ENCODE results near the gene IGSF22. TPM values are rescaled to one million over a fixed set of nuclear protein-coding genes. Genes with fewer than 3 reads are reported as not detected.

Gene IGSF22
- total and polyA plus RNA-seq, 9 of the 15 experiments (the other 6 are each of a cell fraction or from before 2014, with no cell fraction given): not detected

DNA sequence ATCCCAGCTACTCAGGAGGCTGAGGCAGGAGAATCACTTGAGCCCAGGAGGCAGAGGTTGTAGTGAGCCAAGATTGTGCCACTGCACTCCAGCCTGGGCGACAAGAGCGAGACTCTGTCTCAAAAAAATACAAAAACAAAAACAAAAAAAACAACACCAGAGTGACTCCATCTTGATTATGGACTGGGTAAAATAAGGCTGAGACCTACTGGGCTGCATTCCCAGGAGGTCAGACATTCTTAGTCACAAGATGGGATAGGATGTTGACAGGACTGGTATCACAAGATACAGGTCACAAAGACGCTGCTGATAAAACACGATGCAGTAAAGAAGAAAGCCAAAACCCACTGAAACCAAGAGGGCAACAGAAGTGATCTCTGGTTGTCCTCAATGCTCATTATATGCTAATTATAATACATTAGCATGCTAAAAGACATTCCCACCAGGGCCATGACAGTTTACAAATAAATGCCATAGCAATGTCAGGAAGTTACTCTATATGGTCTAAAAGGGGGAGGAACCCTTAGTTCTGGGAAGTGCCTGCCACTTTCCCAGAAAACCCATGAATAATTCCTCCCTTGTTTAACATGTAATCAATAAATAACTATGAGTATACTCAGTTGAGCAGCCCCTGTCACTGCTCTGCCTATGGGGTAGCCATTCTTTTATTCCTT, 34.4 kb downstream of the IGSF22 start (continued):
- TF ChIP-seq NR4A1 (CRISPR knock-in tag; IDR thresholded peaks at IDR 0.05) (0 out of 2 replicates have a peak, but pooled peaks have one; percentile 56), NR4A1 (tag; IDR thresholded peaks at IDR 0.05) (peak; percentile 99), SMAD4 (CRISPR knock-in tag; conservative IDR thresholded peaks at IDR 0.05) (peak; percentile 95), ZNF444 (CRISPR knock-in tag; IDR thresholded peaks at IDR 0.05) (peak; percentile 73; the same call in 1 of the 2 replicates), MAFG (tag; conservative IDR thresholded peaks at IDR 0.05) (peak; percentile 5; the same call in 1 of the 2 replicates), L3MBTL2 (IDR thresholded peaks at IDR 0.05) (peak; percentile 17; the same call in 1 of the 2 replicates), HSF4 (CRISPR knock-in tag; IDR thresholded peaks at IDR 0.05; ENCODE audit: borderline replicate concordance) (peak; percentile 83; the same call in 1 of the 2 replicates)
- TF ChIP-seq, protein P1, sequence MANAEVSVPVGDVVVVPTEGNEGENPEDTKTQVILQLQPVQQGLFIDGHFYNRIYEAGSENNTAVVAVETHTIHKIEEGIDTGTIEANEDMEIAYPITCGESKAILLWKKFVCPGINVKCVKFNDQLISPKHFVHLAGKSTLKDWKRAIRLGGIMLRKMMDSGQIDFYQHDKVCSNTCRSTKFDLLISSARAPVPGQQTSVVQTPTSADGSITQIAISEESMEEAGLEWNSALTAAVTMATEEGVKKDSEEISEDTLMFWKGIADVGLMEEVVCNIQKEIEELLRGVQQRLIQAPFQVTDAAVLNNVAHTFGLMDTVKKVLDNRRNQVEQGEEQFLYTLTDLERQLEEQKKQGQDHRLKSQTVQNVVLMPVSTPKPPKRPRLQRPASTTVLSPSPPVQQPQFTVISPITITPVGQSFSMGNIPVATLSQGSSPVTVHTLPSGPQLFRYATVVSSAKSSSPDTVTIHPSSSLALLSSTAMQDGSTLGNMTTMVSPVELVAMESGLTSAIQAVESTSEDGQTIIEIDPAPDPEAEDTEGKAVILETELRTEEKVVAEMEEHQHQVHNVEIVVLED (CRISPR knock-in tag; IDR thresholded peaks at IDR 0.05): peak; percentile 44; the same call in 1 of the 2 replicates
- TF ChIP-seq, protein P2, sequence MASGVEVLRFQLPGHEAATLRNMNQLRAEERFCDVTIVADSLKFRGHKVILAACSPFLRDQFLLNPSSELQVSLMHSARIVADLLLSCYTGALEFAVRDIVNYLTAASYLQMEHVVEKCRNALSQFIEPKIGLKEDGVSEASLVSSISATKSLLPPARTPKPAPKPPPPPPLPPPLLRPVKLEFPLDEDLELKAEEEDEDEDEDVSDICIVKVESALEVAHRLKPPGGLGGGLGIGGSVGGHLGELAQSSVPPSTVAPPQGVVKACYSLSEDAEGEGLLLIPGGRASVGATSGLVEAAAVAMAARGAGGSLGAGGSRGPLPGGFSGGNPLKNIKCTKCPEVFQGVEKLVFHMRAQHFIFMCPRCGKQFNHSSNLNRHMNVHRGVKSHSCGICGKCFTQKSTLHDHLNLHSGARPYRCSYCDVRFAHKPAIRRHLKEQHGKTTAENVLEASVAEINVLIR (CRISPR knock-in tag; IDR thresholded peaks at IDR 0.05): peak; percentile 69
- TF ChIP-seq, protein P3, sequence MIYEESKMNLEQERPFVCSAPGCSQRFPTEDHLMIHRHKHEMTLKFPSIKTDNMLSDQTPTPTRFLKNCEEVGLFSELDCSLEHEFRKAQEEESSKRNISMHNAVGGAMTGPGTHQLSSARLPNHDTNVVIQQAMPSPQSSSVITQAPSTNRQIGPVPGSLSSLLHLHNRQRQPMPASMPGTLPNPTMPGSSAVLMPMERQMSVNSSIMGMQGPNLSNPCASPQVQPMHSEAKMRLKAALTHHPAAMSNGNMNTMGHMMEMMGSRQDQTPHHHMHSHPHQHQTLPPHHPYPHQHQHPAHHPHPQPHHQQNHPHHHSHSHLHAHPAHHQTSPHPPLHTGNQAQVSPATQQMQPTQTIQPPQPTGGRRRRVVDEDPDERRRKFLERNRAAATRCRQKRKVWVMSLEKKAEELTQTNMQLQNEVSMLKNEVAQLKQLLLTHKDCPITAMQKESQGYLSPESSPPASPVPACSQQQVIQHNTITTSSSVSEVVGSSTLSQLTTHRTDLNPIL (CRISPR knock-in tag; IDR thresholded peaks at IDR 0.05): 0 out of 2 replicates have a peak, but pooled peaks have one; percentile 74
- TF ChIP-seq, protein P4, sequence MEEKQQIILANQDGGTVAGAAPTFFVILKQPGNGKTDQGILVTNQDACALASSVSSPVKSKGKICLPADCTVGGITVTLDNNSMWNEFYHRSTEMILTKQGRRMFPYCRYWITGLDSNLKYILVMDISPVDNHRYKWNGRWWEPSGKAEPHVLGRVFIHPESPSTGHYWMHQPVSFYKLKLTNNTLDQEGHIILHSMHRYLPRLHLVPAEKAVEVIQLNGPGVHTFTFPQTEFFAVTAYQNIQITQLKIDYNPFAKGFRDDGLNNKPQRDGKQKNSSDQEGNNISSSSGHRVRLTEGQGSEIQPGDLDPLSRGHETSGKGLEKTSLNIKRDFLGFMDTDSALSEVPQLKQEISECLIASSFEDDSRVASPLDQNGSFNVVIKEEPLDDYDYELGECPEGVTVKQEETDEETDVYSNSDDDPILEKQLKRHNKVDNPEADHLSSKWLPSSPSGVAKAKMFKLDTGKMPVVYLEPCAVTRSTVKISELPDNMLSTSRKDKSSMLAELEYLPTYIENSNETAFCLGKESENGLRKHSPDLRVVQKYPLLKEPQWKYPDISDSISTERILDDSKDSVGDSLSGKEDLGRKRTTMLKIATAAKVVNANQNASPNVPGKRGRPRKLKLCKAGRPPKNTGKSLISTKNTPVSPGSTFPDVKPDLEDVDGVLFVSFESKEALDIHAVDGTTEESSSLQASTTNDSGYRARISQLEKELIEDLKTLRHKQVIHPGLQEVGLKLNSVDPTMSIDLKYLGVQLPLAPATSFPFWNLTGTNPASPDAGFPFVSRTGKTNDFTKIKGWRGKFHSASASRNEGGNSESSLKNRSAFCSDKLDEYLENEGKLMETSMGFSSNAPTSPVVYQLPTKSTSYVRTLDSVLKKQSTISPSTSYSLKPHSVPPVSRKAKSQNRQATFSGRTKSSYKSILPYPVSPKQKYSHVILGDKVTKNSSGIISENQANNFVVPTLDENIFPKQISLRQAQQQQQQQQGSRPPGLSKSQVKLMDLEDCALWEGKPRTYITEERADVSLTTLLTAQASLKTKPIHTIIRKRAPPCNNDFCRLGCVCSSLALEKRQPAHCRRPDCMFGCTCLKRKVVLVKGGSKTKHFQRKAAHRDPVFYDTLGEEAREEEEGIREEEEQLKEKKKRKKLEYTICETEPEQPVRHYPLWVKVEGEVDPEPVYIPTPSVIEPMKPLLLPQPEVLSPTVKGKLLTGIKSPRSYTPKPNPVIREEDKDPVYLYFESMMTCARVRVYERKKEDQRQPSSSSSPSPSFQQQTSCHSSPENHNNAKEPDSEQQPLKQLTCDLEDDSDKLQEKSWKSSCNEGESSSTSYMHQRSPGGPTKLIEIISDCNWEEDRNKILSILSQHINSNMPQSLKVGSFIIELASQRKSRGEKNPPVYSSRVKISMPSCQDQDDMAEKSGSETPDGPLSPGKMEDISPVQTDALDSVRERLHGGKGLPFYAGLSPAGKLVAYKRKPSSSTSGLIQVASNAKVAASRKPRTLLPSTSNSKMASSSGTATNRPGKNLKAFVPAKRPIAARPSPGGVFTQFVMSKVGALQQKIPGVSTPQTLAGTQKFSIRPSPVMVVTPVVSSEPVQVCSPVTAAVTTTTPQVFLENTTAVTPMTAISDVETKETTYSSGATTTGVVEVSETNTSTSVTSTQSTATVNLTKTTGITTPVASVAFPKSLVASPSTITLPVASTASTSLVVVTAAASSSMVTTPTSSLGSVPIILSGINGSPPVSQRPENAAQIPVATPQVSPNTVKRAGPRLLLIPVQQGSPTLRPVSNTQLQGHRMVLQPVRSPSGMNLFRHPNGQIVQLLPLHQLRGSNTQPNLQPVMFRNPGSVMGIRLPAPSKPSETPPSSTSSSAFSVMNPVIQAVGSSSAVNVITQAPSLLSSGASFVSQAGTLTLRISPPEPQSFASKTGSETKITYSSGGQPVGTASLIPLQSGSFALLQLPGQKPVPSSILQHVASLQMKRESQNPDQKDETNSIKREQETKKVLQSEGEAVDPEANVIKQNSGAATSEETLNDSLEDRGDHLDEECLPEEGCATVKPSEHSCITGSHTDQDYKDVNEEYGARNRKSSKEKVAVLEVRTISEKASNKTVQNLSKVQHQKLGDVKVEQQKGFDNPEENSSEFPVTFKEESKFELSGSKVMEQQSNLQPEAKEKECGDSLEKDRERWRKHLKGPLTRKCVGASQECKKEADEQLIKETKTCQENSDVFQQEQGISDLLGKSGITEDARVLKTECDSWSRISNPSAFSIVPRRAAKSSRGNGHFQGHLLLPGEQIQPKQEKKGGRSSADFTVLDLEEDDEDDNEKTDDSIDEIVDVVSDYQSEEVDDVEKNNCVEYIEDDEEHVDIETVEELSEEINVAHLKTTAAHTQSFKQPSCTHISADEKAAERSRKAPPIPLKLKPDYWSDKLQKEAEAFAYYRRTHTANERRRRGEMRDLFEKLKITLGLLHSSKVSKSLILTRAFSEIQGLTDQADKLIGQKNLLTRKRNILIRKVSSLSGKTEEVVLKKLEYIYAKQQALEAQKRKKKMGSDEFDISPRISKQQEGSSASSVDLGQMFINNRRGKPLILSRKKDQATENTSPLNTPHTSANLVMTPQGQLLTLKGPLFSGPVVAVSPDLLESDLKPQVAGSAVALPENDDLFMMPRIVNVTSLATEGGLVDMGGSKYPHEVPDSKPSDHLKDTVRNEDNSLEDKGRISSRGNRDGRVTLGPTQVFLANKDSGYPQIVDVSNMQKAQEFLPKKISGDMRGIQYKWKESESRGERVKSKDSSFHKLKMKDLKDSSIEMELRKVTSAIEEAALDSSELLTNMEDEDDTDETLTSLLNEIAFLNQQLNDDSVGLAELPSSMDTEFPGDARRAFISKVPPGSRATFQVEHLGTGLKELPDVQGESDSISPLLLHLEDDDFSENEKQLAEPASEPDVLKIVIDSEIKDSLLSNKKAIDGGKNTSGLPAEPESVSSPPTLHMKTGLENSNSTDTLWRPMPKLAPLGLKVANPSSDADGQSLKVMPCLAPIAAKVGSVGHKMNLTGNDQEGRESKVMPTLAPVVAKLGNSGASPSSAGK (IDR thresholded peaks at IDR 0.05): 0 out of 2 replicates have a peak, but pooled peaks have one; percentile 2

Measured in K562 (cell line).